Adipose tissue (tissue), 3 donors: ENCODE data around the gene CCDC92. TPM values are rescaled to one million over a fixed set of nuclear protein-coding genes. Genes with fewer than 3 reads are reported as not detected.

Source experiments
- H3K27ac ChIP-seq: one replicate; pipeline ENCODE4 v1.5.1; 2013; ENCODE audit warnings: low read depth, low read length
- WGBS, 3 donors: extraction: QIAGEN DNeasy Blood & Tissue Kit; methylation state at CpG; one replicate each; pipeline ENCODE4 v1.1.7; 2013; 5-methylcytosine and 5-hydroxymethylcytosine counted together
- polyA plus RNA-seq, 3 donors: library from polyadenylated mRNA; stranded (reverse); fragments of 200-250 nt; gene quantifications; one replicate each; pipeline ENCODE4 v1.2.3, GENCODE V29; 2013
- donor health status: healthy with polysubstance abuse.
- donor health status: Bipolar disorder and iron deficiency.
- donor health status: healthy.

Gene CCDC92
- polyA plus RNA-seq, 3 donors, result 13.2 to 77.8 (median 68.2) TPM

- 57 to 70% (median 66%) methylated on average over 12 of the region's 12 CpGs for WGBS, 3 donors
- no peak overlapping the region for H3K27ac ChIP-seq
Observed at GRCh38 chr12:123907726-123908476, 64.7 kb downstream of the CCDC92 start.

GRCh38 chr12:123906711-123907420 lies 65.8 kb downstream of the CCDC92 start:
- no peak overlapping the region for H3K27ac ChIP-seq
- 92 to 94% (median 94%) methylated on average over 7 of the region's 7 CpGs for WGBS, 3 donors

GRCh38 chr12:123905319-123905925 lies 67.2 kb downstream of the CCDC92 start:
- 23 to 31% (median 27%) methylated on average over 9 of the region's 9 CpGs for WGBS, 3 donors
- no peak overlapping the region for H3K27ac ChIP-seq

- 82 to 85% (median 83%) methylated on average over 22 of the region's 22 CpGs for WGBS, 3 donors
- no peak overlapping the region for H3K27ac ChIP-seq
Observed at GRCh38 chr12:123903301-123904065, 69.1 kb downstream of the CCDC92 start.

- WGBS, 3 donors, result 91 to 93% (median 92%) methylated on average over 13 of the region's 13 CpGs
- H3K27ac ChIP-seq, result no peak overlapping the region
Observed at GRCh38 chr12:123902821-123903220, 69.8 kb downstream of the CCDC92 start.

GRCh38 chr12:123900871-123901376 lies 71.7 kb downstream of the CCDC92 start:
- WGBS, 3 donors, result 38 to 56% (median 39%) methylated on average over 9 of the region's 9 CpGs
- H3K27ac ChIP-seq, result no peak overlapping the region

GRCh38 chr12:123899368-123899767 lies 73.3 kb downstream of the CCDC92 start:
- no peak overlapping the region for H3K27ac ChIP-seq
- 81 to 90% (median 88%) methylated on average over 9 of the region's 9 CpGs for WGBS, 3 donors

GRCh38 chr12:123898673-123899072 lies 74.0 kb downstream of the CCDC92 start:
- H3K27ac ChIP-seq, result no peak overlapping the region
- 90 to 91% (median 90%) methylated on average over 18 of the region's 18 CpGs for WGBS, 3 donors

- 80 to 87% (median 82%) methylated on average over 5 of the region's 5 CpGs for WGBS, 3 donors
- no peak overlapping the region for H3K27ac ChIP-seq
Observed at GRCh38 chr12:123897221-123897620, 75.4 kb downstream of the CCDC92 start.

- WGBS, 3 donors, result 31 to 71% (median 40%) methylated on average over 8 of the region's 8 CpGs
Observed at GRCh38 chr12:123896767-123897166, 75.9 kb downstream of the CCDC92 start.

GRCh38 chr12:123895451-123895850 lies 77.2 kb downstream of the CCDC92 start:
- H3K27ac ChIP-seq, result no peak overlapping the region
- 66 to 94% (median 92%) methylated on average over 8 of the region's 8 CpGs for WGBS, 3 donors

More at GRCh38 chr12:123896767-123897166, 75.9 kb downstream of the CCDC92 start:
- no peak overlapping the region for H3K27ac ChIP-seq

GRCh38 chr12:123894823-123895345 lies 77.7 kb downstream of the CCDC92 start:
- WGBS, 3 donors, result 23 to 69% (median 63%) methylated on average over 4 of the region's 4 CpGs
- H3K27ac ChIP-seq, result no peak overlapping the region

- no peak overlapping the region for H3K27ac ChIP-seq
- 68 to 74% (median 73%) methylated on average over 9 of the region's 9 CpGs for WGBS, 3 donors
Observed at GRCh38 chr12:123893276-123893675, 79.4 kb downstream of the CCDC92 start.

GRCh38 chr12:123892853-123893252 lies 79.8 kb downstream of the CCDC92 start:
- 62 to 74% (median 73%) methylated on average over 10 of the region's 10 CpGs for WGBS, 3 donors

GRCh38 chr12:123892180-123892559 lies 80.5 kb downstream of the CCDC92 start:
- no peak overlapping the region for H3K27ac ChIP-seq
- WGBS, 3 donors, result 78 to 90% (median 79%) methylated on average over 9 of the region's 9 CpGs

More at GRCh38 chr12:123892853-123893252, 79.8 kb downstream of the CCDC92 start:
- no peak overlapping the region for H3K27ac ChIP-seq

- no peak overlapping the region for H3K27ac ChIP-seq
- 59 to 81% (median 62%) methylated on average over 15 of the region's 15 CpGs for WGBS, 3 donors
Observed at GRCh38 chr12:123891516-123892179, 81.0 kb downstream of the CCDC92 start.

GRCh38 chr12:123891011-123891410 lies 81.6 kb downstream of the CCDC92 start:
- no peak overlapping the region for H3K27ac ChIP-seq
- WGBS, 3 donors, result 82 to 87% (median 85%) methylated on average over 7 of the region's 7 CpGs

- H3K27ac ChIP-seq, result no peak overlapping the region
- WGBS, 3 donors, result 40 to 60% (median 57%) methylated on average over 10 of the region's 10 CpGs
Observed at GRCh38 chr12:123890536-123890902, 82.1 kb downstream of the CCDC92 start.
